ENCODE measurements around the gene ARPC1A.
"Not testable (repeated sequence)": the region's sequence is repeated elsewhere in the genome, so short reads cannot be mapped to it uniquely, and the experiment has no call there.

The ARPC1A gene

GRCh38 chr7:99384523-99384922, 58.8 kb downstream of the ARPC1A start:
- H3K27me3 ChIP-seq (ENCODE audit: low read depth, low read length) = no peaks in the 10 kb centered on the region
- H3K9me3 ChIP-seq (ENCODE audit: insufficient read depth, low read length) = no peaks in the 10 kb centered on the region
- H3K79me2 ChIP-seq (ENCODE audit: low read length) = peaks cover 52% of the 10 kb centered on the region
- peak overlapping the region; percentile 9; the same call in 1 of the 2 replicates for H3K9ac ChIP-seq (ENCODE audit: low read length)
- peak overlapping the region; percentile 10; the same call in 1 of the 2 replicates for H3K4me2 ChIP-seq (ENCODE audit: low read length)
- H3K4me1 ChIP-seq (ENCODE audit: low read length) = peaks cover 47% of the 10 kb centered on the region
- peaks cover 47% of the 10 kb centered on the region for H3K36me3 ChIP-seq (replicated peaks; ENCODE audit: low read depth, low read length)
- no peak overlapping the region for H3K4me3 ChIP-seq (ENCODE audit: low read length)
- TF ChIP-seq CTCF (IDR thresholded peaks at IDR 0.05; ENCODE audit: low read depth, low read length) = no peak
- no peak for TF ChIP-seq EZH2phosphoT487 (IDR thresholded peaks at IDR 0.05; ENCODE audit: low read depth)
- peak overlapping the region; percentile 49 for H3K27ac ChIP-seq (ENCODE audit: low read length)
- no peaks in the 10 kb centered on the region for H4K20me1 ChIP-seq (ENCODE audit: insufficient read depth, low read length)
- no peak overlapping the region for H2AFZ ChIP-seq (ENCODE audit: low read depth, low read length)

DNA sequence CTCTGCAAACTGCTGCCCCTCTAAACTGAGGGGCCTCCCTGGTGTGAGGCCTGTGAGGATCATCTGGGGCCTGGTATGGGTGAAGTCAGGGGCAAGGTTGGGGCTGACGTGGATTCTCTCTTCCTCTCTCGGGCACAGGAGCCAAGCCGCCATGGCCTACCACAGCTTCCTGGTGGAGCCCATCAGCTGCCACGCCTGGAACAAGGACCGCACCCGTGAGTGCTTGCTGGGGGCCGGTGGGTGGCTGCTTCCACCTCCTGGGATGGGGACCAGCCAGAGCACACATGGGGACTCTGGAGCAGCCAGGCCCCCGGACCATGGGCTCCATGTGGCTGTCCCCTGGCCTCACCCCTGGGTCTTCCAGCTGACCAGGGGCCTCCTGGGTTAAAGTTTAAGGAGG, 59.9 kb downstream of the ARPC1A start:
- no peaks in the 10 kb centered on the region for H3K27me3 ChIP-seq (ENCODE audit: low read depth, low read length)
- peaks cover 50% of the 10 kb centered on the region for H3K36me3 ChIP-seq (replicated peaks; ENCODE audit: low read depth, low read length)
- H3K4me3 ChIP-seq (ENCODE audit: low read length) = no peak overlapping the region
- no peak for TF ChIP-seq EZH2phosphoT487 (IDR thresholded peaks at IDR 0.05; ENCODE audit: low read depth)
- no peak for TF ChIP-seq CTCF (IDR thresholded peaks at IDR 0.05; ENCODE audit: low read depth, low read length)
- peaks cover 45% of the 10 kb centered on the region for H3K79me2 ChIP-seq (ENCODE audit: low read length)
- no peaks in the 10 kb centered on the region for H4K20me1 ChIP-seq (ENCODE audit: insufficient read depth, low read length)
- H3K4me1 ChIP-seq (ENCODE audit: low read length) = peaks cover 39% of the 10 kb centered on the region
- no peak overlapping the region for H3K4me2 ChIP-seq (ENCODE audit: low read length)
- H3K9me3 ChIP-seq (ENCODE audit: insufficient read depth, low read length) = no peaks in the 10 kb centered on the region
- H3K9ac ChIP-seq (ENCODE audit: low read length) = no peak overlapping the region
- no peak overlapping the region for H2AFZ ChIP-seq (ENCODE audit: low read depth, low read length)
- peak overlapping the region; percentile 60 for H3K27ac ChIP-seq (ENCODE audit: low read length)

DNA sequence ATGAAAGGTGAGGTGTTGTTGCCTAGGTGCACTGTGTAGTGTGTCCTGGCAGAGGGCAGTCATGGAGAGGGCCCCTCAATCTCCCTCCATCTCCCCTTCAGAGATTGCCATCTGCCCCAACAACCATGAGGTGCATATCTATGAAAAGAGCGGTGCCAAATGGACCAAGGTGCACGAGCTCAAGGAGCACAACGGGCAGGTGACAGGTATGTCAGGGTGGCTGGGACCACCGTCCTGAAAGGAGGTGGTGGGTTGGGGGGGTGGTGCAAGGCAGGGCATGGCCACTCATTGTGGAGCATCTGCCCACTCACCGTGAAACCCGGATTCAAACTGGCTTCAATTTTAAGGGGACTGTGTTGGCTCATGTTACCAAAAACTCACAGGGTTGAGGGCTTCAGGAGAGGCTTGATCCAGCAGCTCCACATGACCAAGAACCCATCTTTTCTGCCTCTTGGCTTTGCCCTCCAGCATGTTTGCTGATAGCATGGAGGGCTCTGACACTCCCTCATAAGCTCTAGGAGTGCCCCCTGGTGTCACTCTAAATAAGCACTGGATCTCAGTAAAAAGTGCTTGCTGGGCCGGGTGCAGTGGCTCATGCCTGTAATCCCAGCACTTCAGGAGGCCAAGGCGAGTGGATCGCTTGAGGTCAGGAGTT, 61.0 kb downstream of the ARPC1A start:
- Histone ChIP-seq H3K36me3 (replicated peaks; ENCODE audit: low read depth, low read length) (peaks cover 50% of the 10 kb centered on the region), H3K27ac (ENCODE audit: low read length) (no peak overlapping the region)

GRCh38 chr7:99387239-99387635, 61.5 kb downstream of the ARPC1A start:
- H3K4me2 ChIP-seq (ENCODE audit: low read length); H2AFZ ChIP-seq (ENCODE audit: low read depth, low read length); H3K27ac ChIP-seq (ENCODE audit: low read length); H3K9me3 ChIP-seq (ENCODE audit: insufficient read depth, low read length); H4K20me1 ChIP-seq (ENCODE audit: insufficient read depth, low read length); H3K4me3 ChIP-seq (ENCODE audit: low read length); H3K27me3 ChIP-seq (ENCODE audit: low read depth, low read length); H3K9ac ChIP-seq (ENCODE audit: low read length): not testable (repeated sequence)
- Histone ChIP-seq H3K79me2 (ENCODE audit: low read length) (peaks cover 30% of the 10 kb centered on the region), H3K36me3 (replicated peaks; ENCODE audit: low read depth, low read length) (peaks cover 50% of the 10 kb centered on the region), H3K4me1 (ENCODE audit: low read length) (peaks cover 28% of the 10 kb centered on the region)

More for the DNA sequence above, 61.0 kb downstream of the ARPC1A start:
- Histone ChIP-seq H2AFZ (ENCODE audit: low read depth, low read length) (no peak overlapping the region), H3K9ac (ENCODE audit: low read length) (no peak overlapping the region), H4K20me1 (ENCODE audit: insufficient read depth, low read length) (no peaks in the 10 kb centered on the region), H3K4me2 (ENCODE audit: low read length) (no peak overlapping the region), H3K4me3 (ENCODE audit: low read length) (no peak overlapping the region), H3K9me3 (ENCODE audit: insufficient read depth, low read length) (no peaks in the 10 kb centered on the region), H3K79me2 (ENCODE audit: low read length) (peaks cover 35% of the 10 kb centered on the region), H3K27me3 (ENCODE audit: low read depth, low read length) (no peaks in the 10 kb centered on the region), H3K4me1 (ENCODE audit: low read length) (peaks cover 28% of the 10 kb centered on the region)
- no peak for TF ChIP-seq EZH2phosphoT487 (IDR thresholded peaks at IDR 0.05; ENCODE audit: low read depth)
- TF ChIP-seq CTCF (IDR thresholded peaks at IDR 0.05; ENCODE audit: low read depth, low read length) = peak; percentile 52
